Calu3 (cell line): ENCODE results near the gene SLC15A1. TPM values are rescaled to one million over a fixed set of nuclear protein-coding genes. Genes with fewer than 3 reads are reported as not detected.

Source experiments
- BruUV-seq: library from RNA; stranded (reverse); fragments of 400-500 nt; replicated peaks from 2 replicates; lab custom pipeline; 2021; lab: Mats Ljungman, UMichigan
- CTCF ChIA-PET: fragments of 300-600 bp; sonication (Branson Sonifier 250); formaldehyde crosslinking; loops from one replicate; lab custom pipeline; 2022; ENCODE audit warnings: antibody characterized with exemption; lab: Charles Lee
- DNase-seq: peaks from one replicate; pipeline ENCODE4 v3.0.0; 2022
- H3K27ac Mint-ChIP-seq: one replicate; pipeline ENCODE4 v1.8.0; 2022; ENCODE audit warnings: mixed read lengths; ENCODE audit not compliant: unreplicated experiment
- H3K27me3 Mint-ChIP-seq: one replicate; pipeline ENCODE4 v1.8.0; 2022; ENCODE audit warnings: mixed read lengths; ENCODE audit not compliant: unreplicated experiment
- H3K36me3 Mint-ChIP-seq: one replicate; pipeline ENCODE4 v1.8.0; 2022; ENCODE audit warnings: mild to moderate bottlenecking, moderate library complexity, mixed read lengths; ENCODE audit not compliant: insufficient read depth, unreplicated experiment
- H3K4me1 Mint-ChIP-seq: one replicate; pipeline ENCODE4 v1.8.0; 2022; ENCODE audit warnings: mild to moderate bottlenecking, low read depth, mixed read lengths; ENCODE audit not compliant: unreplicated experiment
- H3K4me3 Mint-ChIP-seq: one replicate; pipeline ENCODE4 v1.8.0; 2022; ENCODE audit warnings: mild to moderate bottlenecking, low read depth, moderate library complexity, mixed read lengths; ENCODE audit not compliant: unreplicated experiment
- H3K9me3 Mint-ChIP-seq: one replicate; pipeline ENCODE4 v1.8.0; 2022; ENCODE audit warnings: low read depth, mixed read lengths; ENCODE audit not compliant: unreplicated experiment
- CTCF ChIP-seq: fragments of 200-600 bp; IDR thresholded peaks from one replicate; pipeline ENCODE4 v1.8.0; 2022; ENCODE audit warnings: antibody characterized with exemption; ENCODE audit not compliant: unreplicated experiment
- intact Hi-C: fragments of 100-400 bp; cut with micrococcal nuclease; formaldehyde crosslinking; loops from one replicate; pipeline ENCODE4 v1.10.0; 2022; ENCODE audit not compliant: unreplicated experiment
- total RNA-seq: library from RNA; stranded (reverse); gene quantifications from 2 replicates; pipeline ENCODE4 v1.2.3, GENCODE V29; 2022

Gene SLC15A1
- total RNA-seq, 1 experiment from 2014 or later = 0.99 TPM

GRCh38 chr13:98791611-98792010 lies 39.1 kb upstream of the SLC15A1 start:
- BruUV-seq = no TSS peak
- Mint-ChIP-seq H3K27me3 (peaks cover 25% of the 10 kb centered on the region), H3K27ac (no peak overlapping the region), H3K4me3 (no peak overlapping the region), H3K4me1 (no peaks in the 10 kb centered on the region), H3K36me3 (no peaks in the 10 kb centered on the region), H3K9me3 (no peaks in the 10 kb centered on the region)
- intact Hi-C loops = no loop called here
- DNase-seq = no peak
- no peak for TF ChIP-seq CTCF
- CTCF ChIA-PET = no interaction called here

- CTCF ChIA-PET = no interaction called here
- Mint-ChIP-seq H3K27me3 (peaks cover 26% of the 10 kb centered on the region), H3K4me1 (no peaks in the 10 kb centered on the region), H3K36me3 (no peaks in the 10 kb centered on the region), H3K9me3 (no peaks in the 10 kb centered on the region), H3K4me3 (no peak overlapping the region), H3K27ac (no peak overlapping the region)
- intact Hi-C loops = no loop called here
- BruUV-seq = no TSS peak
- no peak for DNase-seq
- TF ChIP-seq CTCF = no peak
Measured at GRCh38 chr13:98787996-98788395, 35.5 kb upstream of the SLC15A1 start.

- no peak for DNase-seq
- Mint-ChIP-seq H3K27me3 (peaks cover 26% of the 10 kb centered on the region), H3K4me1 (no peaks in the 10 kb centered on the region), H3K36me3 (no peaks in the 10 kb centered on the region), H3K27ac (no peak overlapping the region), H3K4me3 (no peak overlapping the region), H3K9me3 (no peaks in the 10 kb centered on the region)
- BruUV-seq = no TSS peak
- intact Hi-C loops = no loop called here
- CTCF ChIA-PET = no interaction called here
- no peak for TF ChIP-seq CTCF
Measured at GRCh38 chr13:98787173-98787572, 34.7 kb upstream of the SLC15A1 start.

GRCh38 chr13:98786023-98786422 lies 33.6 kb upstream of the SLC15A1 start:
- H3K36me3 Mint-ChIP-seq = no peaks in the 10 kb centered on the region
- no TSS peak for BruUV-seq
- CTCF ChIA-PET = no interaction called here

More at GRCh38 chr13:98786023-98786422, 33.6 kb upstream of the SLC15A1 start:
- H3K4me3 Mint-ChIP-seq = no peak overlapping the region
- intact Hi-C loops = no loop called here
- no peaks in the 10 kb centered on the region for H3K4me1 Mint-ChIP-seq
- H3K27me3 Mint-ChIP-seq = peaks cover 26% of the 10 kb centered on the region
- no peak overlapping the region for H3K27ac Mint-ChIP-seq
- DNase-seq = no peak
- TF ChIP-seq CTCF = no peak
- H3K9me3 Mint-ChIP-seq = no peaks in the 10 kb centered on the region
